BJ (cell line): ENCODE results near the gene MAP1LC3B2. TPM values are rescaled to one million over a fixed set of nuclear protein-coding genes. Genes with fewer than 3 reads are reported as not detected.

ENCODE experiments used
- CTCF ChIA-PET: fragments of 350-600 bp; formaldehyde crosslinking; extraction: SDS; loops from one replicate; lab custom pipeline; 2021; ENCODE audit warnings: antibody characterized with exemption, inconsistent platforms; lab: Yijun Ruan, JAX
- POLR2A ChIA-PET: fragments of 300-600 bp; sonication (Branson Sonifier 250); formaldehyde crosslinking; extraction: SDS; loops from one replicate; lab custom pipeline; 2021; ENCODE audit warnings: antibody characterized with exemption; lab: Charles Lee
- DNase-seq: peaks from one replicate; pipeline ENCODE4 v3.0.0-alpha.2; 2011; ENCODE audit warnings: low read depth
- H3K27me3 ChIP-seq: 2 replicates; pipeline ENCODE4 v1.6.0; 2011; ENCODE audit warnings: low read length; ENCODE audit not compliant: control insufficient read depth, insufficient read depth
- H3K36me3 ChIP-seq: 2 replicates; pipeline ENCODE4 v1.5.1; 2011; ENCODE audit warnings: low read length; ENCODE audit not compliant: control insufficient read depth, insufficient read depth
- H3K4me3 ChIP-seq: 2 replicates; pipeline ENCODE4 v1.5.1; 2011; ENCODE audit warnings: low read depth, mild to moderate bottlenecking, control low read depth, low read length
- CTCF ChIP-seq: IDR thresholded peaks from 2 replicates; pipeline ENCODE4 v1.5.1; 2011; ENCODE audit warnings: low read depth, mild to moderate bottlenecking, control low read depth, inconsistent platforms, low read length, moderate library complexity; ENCODE audit not compliant: insufficient read depth
- polyA plus RNA-seq: library from polyadenylated mRNA; depleted of rRNA; stranded (reverse); fragments of >200 nt; gene quantifications from 2 replicates; pipeline ENCODE4 v1.2.3, GENCODE V29; 2011

Gene MAP1LC3B2
- polyA plus RNA-seq, 1 experiment, result 1.6 TPM

- no peak for DNase-seq
- no peak for TF ChIP-seq CTCF
- no peaks in the 10 kb centered on the region for H3K27me3 ChIP-seq
- no peak overlapping the region for H3K4me3 ChIP-seq
- ChIA-PET CTCF (interaction anchor here (1.1 kb wide), 1 partner anchor 11 kb away, joined by 4 read pairs; no protein-coding TSS in a partner anchor), POLR2A (no interaction called here)
- no peaks in the 10 kb centered on the region for H3K36me3 ChIP-seq
Observed at GRCh38 chr12:116528065-116528464, 31.1 kb upstream of the MAP1LC3B2 start.

GRCh38 chr12:116528498-116528897 lies 30.7 kb upstream of the MAP1LC3B2 start:
- H3K27me3 ChIP-seq, result no peaks in the 10 kb centered on the region
- no peaks in the 10 kb centered on the region for H3K36me3 ChIP-seq
- TF ChIP-seq CTCF, result no peak
- POLR2A ChIA-PET, result no interaction called here
- no peak overlapping the region for H3K4me3 ChIP-seq
- CTCF ChIA-PET, result interaction anchor here (1.1 kb wide), 1 partner anchor 11 kb away, joined by 4 read pairs; no protein-coding TSS in a partner anchor
- DNase-seq, result no peak

- peak; percentile 87 for DNase-seq
- Histone ChIP-seq H3K4me3 (no peak overlapping the region), H3K27me3 (no peaks in the 10 kb centered on the region), H3K36me3 (no peaks in the 10 kb centered on the region)
- ChIA-PET CTCF (interaction anchor here (1.1 kb wide), 1 partner anchor 10 kb away, joined by 4 read pairs; no protein-coding TSS in a partner anchor), POLR2A (no interaction called here)
- no peak for TF ChIP-seq CTCF
Observed at GRCh38 chr12:116529048-116529447, 30.1 kb upstream of the MAP1LC3B2 start.

- ChIA-PET POLR2A (no interaction called here), CTCF (no interaction called here)
- Histone ChIP-seq H3K4me3 (no peak overlapping the region), H3K36me3 (no peaks in the 10 kb centered on the region), H3K27me3 (no peaks in the 10 kb centered on the region)
- no peak for TF ChIP-seq CTCF
- DNase-seq, result no peak
Observed at GRCh38 chr12:116529686-116530085, 29.5 kb upstream of the MAP1LC3B2 start.

- H3K4me3 ChIP-seq, result no peak overlapping the region
- H3K27me3 ChIP-seq, result no peaks in the 10 kb centered on the region
- no peak for TF ChIP-seq CTCF
- ChIA-PET POLR2A (no interaction called here), CTCF (no interaction called here)
- no peak for DNase-seq
- no peaks in the 10 kb centered on the region for H3K36me3 ChIP-seq
Observed at GRCh38 chr12:116532428-116532827, 26.8 kb upstream of the MAP1LC3B2 start.
